NOMO-1 treated with DMSO at 0.1 percent for 48 hours (cell line): ENCODE results near the gene CAPN9.
A peak's percentile ranks its signal among the peaks of the same experiment; 100 is the strongest.
"Not testable (repeated sequence)": the region's sequence is repeated elsewhere in the genome, so short reads cannot be mapped to it uniquely, and the experiment has no call there.

Experiments used
- DNase-seq: peaks from one replicate; lab custom pipeline; 2025; ENCODE audit not compliant: unreplicated experiment; lab: John Stamatoyannopoulos, UW

The CAPN9 gene

DNA sequence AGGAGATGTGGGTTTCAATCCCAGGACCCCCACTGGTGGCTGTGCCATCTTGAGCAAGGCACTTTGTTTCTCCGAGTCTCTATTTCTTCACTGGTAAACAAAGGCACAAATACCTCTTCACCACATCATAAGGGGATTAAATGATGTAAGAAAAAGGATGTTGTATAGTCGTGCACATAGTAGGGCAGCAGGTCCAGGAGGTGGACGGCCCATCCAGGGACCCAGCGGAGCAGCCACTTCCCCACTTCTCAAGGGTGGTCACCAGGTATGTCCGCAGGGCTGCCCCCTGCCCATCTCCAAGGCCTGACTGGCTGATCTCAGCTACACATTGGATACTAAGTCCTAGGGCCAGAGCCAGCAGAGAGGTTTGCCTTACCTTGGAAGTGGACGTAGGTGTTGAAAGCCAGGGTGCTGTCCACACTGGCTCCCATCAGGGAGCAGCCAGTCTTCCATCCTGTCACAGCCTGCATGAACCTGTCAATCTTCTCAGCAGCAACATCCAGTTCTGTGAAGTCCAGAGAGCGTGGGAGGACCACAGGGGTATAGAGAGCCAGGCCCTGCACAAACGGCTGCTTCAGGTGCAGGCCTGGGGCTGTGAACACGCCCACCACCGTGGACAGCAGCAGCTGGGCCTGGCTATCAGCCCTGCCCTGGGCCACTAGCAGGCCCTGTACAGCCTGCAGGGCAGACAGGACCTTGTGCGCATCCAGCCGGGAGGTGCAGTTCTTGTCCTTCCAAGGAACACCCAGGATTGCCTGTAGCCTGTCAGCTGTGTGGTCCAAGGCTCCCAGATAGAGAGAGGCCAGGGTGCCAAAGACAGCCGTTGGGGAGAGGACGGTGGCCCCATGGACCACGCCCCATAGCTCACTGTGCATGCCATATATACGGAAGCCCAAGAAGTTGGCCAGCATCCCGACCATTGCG is 37.3 kb upstream of the CAPN9 start:
- no peak for DNase-seq

- no peak for DNase-seq
Observed at GRCh38 chr1:230710543-230710904, 36.7 kb upstream of the CAPN9 start.

- no peak for DNase-seq
Observed at GRCh38 chr1:230711245-230711644, 35.9 kb upstream of the CAPN9 start.

GRCh38 chr1:230712470-230712942 is 34.7 kb upstream of the CAPN9 start:
- no peak for DNase-seq

- DNase-seq, result no peak
Observed at GRCh38 chr1:230713138-230713537, 34.0 kb upstream of the CAPN9 start.

GRCh38 chr1:230713547-230713914 is 33.7 kb upstream of the CAPN9 start:
- DNase-seq, result no peak

GRCh38 chr1:230713915-230714764 is 33.0 kb upstream of the CAPN9 start, which contains the start of gene AGT:
TSS of gene AGT (minus strand) at chr1:230714122. CDS start at chr1:230710823, 3,299 bp downstream.
- peak; percentile 62 for DNase-seq

- no peak for DNase-seq
Observed at GRCh38 chr1:230715510-230715909, 31.7 kb upstream of the CAPN9 start.

DNA sequence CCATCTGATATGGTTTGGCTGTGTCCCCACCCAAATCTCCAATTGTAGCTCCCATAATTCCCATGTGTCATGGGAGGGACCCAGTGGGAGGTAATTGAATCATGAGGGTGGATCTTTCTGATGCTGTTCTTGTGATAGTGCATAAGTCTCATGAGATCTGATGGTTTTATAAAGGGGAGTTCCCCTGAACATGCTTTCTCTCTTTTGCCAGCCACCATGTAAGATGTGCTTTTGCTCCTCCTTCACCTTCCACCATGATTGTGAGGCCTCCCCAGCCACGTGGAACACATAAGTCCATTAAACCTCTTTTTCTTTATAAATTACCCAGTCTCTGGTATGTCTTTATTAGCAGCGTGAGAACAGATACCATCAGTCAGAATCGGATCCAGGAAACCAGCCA is 30.7 kb upstream of the CAPN9 start:
- DNase-seq, result not testable (repeated sequence)

DNA sequence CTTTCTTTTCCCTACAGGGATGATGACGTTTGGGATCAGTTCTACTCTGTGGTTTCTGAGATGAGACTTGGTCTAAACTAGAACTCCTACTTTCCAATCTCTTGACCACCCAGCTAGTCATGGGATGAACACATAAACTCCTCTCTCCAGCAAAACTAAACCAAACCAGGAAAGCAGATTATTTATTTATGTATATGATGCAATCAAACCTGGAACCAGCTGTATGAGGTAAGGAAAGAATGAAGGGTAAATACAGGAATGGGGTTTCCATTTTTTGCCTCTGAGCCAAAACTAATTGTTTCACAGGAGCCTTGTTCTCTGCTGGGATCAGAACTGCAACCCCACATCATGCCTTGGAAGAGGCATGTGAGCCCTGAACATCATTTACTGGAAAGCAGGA is 29.9 kb upstream of the CAPN9 start:
- no peak for DNase-seq

GRCh38 chr1:230721849-230722522 is 25.2 kb upstream of the CAPN9 start:
- DNase-seq, result not testable (repeated sequence)

GRCh38 chr1:230725256-230726012 is 21.8 kb upstream of the CAPN9 start:
- no peak for DNase-seq

GRCh38 chr1:230728710-230729392 is 18.3 kb upstream of the CAPN9 start:
- peak; percentile 48 for DNase-seq

GRCh38 chr1:230730977-230731376 is 16.2 kb upstream of the CAPN9 start:
- no peak for DNase-seq

GRCh38 chr1:230735447-230735846 is 11.7 kb upstream of the CAPN9 start:
- no peak for DNase-seq

GRCh38 chr1:230737622-230738262 is 9.4 kb upstream of the CAPN9 start:
- peak; percentile 67 for DNase-seq

DNA sequence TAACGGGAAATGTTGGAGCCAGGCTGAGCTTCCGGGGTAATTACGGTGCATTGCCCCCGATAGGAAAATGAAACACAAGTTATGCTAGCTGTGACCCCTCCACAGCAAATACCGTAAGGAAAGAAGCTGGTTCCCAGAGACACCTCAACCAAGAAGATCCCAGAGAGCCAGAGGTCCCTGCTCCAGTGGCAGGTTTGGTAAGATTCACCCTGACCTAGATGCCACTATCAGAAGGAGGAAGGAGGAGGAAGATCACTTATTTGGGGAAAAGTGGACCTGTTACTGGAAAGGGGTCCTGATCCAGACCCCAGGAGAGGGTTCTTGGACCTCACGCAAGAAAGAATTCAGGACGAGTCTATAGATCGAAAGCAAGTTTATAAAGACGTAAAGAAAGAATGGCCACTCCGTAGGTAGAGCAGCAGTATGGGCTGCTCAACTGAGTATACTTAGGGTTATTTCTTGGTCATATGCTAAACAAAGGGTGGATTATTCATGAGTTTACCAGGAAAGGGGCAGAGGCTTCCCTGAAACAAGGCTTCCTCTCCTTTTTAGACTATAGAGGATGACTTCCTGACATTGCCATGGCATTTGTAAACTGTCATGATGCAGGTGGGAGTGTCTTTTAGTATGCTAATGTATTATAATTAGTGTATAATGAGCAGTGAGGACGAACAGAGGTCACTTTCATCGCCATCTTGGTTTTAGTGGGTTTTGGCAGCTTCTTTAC is 7.5 kb upstream of the CAPN9 start:
- DNase-seq, result no peak

GRCh38 chr1:230743899-230744298 is 3.3 kb upstream of the CAPN9 start:
- no peak for DNase-seq

DNA sequence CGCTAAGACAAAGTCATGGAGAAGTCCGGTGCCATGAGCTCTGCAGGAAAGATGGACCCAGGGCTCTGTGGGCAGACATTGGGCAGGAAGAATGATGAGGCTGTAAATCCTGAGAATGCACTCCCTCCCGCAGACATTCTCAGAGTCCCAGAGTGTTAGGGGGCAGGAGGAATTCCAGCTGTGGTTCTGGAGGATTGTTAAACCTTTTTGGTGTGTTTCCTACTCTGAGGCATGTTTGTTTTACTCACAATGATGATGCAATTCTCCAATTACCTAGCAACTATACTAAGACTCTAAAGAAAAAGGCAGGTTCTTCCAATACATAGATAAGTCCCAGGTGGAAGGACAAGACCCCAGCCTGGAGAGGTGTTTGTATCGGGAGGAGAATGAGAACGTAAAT is 2.8 kb upstream of the CAPN9 start:
- DNase-seq, result no peak
